Putamen (tissue), 1 donor: ENCODE data around the gene TIMM44.
"Not testable (repeated sequence)": the region's sequence is repeated elsewhere in the genome, so short reads cannot be mapped to it uniquely, and the experiment has no call there.

ENCODE experiments used
- DNase-seq: peaks from one replicate; pipeline ENCODE4 v3.0.0-alpha.2; 2016; ENCODE audit warnings: low spot score

Gene TIMM44

GRCh38 chr19:7977021-7977722 lies 33.7 kb upstream of the TIMM44 start:
- DNase-seq: no peak

DNA sequence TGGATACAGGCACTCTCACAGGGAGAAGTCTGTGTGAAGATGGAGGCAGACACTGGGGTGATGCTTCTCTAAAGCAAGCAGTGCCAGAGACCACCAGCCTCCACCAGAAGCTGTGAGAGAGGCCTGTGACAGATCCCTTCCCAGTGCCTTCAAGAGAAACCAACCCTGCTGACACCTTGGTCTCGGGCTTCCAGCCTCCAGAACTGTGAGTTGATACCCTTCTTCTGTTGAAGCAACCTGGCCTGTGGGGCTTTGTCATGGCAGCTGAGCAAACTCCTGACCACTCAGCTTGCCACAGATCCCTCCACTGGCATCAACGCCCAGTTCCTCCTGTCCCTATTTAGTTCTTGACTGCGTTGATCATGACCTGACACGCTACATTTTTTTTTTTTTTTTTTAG lies 33.0 kb upstream of the TIMM44 start:
- DNase-seq: no peak

GRCh38 chr19:7975037-7975436 lies 31.6 kb upstream of the TIMM44 start:
- peak; percentile 37 for DNase-seq

GRCh38 chr19:7973883-7974282 lies 30.4 kb upstream of the TIMM44 start:
- peak; percentile 22 for DNase-seq

DNA sequence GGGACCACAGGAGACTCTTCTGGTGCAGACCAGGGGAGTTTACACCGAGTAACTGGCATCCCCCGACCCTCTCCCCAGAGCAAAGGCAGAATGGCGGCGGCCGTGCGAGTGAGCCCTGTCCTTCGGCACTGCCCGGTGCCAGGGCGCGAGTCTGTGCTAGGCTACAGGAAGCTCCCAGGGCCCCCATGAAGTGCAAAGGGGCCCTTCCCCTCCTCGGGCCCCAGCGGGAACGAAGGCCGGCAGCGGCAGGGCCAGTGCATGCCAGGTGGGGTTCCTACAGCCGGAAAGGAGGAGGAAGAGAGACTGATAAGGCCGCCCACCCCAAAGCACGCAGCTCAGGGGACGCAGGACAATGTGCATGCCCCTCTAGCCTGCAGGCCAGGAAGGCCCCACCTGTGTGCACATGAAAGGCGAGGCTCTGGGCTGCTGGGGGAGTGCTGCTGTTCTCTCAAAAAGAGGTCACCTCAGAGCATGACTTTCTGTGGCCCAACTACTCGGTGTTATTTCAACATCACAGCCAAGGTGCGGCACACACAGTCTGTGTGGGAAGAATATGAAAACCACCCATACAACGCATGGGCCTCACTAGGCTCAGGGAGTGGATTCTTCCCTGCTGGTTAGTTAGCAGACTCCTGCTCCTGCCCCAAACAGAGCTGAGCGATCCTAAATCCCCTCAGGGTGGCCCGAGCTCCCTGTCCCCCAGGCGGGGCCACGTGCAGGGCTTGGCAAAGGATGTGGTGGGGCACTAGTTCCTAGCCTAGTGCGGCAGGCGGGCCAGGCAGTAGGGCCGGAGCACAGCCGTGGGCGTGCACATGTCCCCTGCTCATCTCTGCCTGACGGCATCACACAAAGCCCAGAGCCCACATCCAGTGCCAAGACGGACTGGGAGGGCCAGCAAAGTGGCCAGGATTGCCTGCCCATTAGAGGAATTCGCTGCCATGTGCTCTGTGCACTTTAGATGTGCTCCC lies 28.4 kb upstream of the TIMM44 start:
- no peak for DNase-seq

DNA sequence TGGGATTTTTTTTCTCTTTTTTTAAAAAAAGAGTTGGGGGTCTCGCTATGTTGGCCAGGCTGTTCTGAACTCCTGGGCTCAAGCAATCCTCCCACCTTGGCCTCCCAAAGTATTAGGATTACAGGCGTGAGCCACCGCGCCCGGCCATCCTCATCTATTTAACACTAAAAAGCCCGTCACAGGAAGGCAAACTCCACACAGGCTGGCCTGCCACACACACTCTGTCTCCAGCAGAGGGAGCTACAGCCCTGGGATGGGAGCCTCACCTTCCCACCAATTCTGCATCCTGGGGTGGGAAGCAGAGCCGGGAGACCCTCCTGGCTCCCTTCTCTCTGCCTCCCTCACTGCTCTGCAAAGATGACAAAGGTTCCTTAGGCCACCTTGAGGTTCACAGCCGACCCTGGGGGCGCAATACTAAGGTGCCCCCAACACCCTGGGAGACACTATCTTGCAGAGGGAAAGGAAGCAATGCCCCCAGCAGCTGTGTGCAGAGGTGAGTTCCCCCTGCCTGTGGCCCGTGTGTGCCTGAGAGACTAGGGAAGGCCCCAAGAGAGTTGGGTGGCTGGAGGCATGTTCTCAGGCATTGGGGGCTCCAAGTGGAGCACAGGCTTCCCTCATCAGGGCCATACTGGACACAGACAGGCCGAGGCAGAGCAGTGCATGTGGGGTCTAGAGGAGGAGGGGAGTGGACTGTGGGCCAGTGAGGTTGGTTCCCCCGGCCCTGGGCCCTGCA lies 27.4 kb upstream of the TIMM44 start:
- DNase-seq: peak; percentile 22

DNA sequence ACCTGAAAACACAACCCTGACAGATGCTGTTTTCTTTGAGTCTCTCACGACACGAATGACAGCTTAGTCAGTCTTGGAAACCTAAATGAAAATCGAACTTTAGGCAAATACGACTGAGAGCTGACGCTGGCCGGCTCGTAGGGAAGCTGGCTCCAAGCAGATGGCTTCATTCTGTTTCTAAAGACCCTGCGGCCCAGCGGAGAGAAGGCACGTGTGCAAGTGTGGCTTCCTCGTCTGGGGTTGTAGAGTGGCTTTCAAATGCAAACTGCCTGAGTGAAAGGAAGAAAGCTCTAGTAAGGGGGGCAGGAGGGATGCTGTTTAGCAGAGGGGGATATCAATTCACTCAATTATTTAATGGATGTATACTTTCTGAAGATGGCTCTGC lies 26.1 kb upstream of the TIMM44 start:
- no peak for DNase-seq

DNA sequence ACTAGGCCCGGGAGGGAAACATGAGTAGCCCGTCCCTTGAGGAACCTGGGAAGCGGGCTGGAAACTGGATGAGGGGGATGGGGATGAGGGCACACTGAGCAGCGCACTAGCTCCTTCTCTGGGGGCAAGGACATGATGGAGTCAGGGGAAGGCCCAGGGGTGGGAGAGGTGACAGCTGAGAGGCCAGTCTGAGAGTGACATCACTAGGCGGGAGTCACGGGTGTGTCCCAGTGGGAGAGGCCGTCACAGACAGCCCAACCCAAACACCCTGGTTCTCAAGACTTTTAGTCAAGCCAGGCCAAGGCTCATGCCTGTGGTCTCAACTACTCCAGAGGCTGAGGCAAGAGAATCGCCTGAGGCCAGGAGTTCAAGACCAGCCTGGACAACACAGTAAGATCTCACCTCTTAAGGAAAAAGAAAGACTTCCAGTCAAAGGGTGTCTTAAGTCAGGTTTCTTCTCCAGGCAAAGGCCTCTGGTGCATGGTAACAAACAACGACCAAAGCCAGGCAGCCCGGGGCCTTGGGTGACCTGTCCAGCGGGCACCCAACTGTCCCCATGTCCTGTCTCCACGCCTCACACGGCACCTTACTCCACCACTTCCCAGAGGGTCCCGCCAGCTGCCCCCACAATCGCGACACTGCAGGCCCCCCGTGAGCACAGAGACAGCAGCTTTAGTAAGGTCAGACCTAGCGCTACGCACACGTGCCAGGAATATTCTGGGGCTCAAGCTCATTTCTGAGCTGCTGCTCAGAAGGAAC lies 25.5 kb upstream of the TIMM44 start:
- DNase-seq: no peak

DNA sequence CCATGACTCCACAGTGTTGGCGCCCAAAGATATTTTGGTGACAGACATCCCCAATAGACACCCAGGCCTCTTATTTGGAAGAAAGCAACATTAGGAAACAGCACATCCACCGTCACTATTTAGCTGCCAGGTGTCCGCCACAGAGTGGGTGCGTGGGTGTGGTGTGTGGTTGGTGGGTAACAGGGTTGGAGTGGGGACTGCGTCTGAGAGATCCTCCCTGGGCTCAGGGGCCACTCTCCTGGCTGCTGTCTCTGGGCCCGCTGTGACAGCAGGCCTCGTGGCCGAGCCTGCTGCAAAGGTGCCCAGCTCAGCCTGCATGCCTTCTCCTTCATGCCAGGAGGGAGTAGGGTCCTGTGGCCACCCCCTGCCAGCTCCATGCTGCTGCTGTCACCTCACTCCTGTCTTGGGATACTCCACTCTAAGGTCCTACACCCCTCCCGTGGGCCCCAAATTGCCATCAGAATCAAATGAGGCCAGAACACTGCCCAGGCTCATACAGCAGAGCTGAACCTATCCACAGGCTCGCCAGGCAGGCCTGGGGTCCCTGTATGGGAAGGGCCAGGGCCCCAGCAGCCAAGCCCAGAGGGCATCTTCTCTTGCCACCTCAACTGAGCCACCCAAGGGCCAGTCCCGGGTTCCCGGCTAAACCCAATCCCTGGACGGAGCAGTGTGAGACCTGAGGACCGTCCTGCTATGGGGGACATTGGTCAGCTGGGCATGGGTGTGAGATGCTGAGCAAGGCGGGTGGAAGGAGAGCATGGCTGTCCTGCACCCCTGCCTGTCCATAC lies 24.7 kb upstream of the TIMM44 start:
- DNase-seq: no peak

DNA sequence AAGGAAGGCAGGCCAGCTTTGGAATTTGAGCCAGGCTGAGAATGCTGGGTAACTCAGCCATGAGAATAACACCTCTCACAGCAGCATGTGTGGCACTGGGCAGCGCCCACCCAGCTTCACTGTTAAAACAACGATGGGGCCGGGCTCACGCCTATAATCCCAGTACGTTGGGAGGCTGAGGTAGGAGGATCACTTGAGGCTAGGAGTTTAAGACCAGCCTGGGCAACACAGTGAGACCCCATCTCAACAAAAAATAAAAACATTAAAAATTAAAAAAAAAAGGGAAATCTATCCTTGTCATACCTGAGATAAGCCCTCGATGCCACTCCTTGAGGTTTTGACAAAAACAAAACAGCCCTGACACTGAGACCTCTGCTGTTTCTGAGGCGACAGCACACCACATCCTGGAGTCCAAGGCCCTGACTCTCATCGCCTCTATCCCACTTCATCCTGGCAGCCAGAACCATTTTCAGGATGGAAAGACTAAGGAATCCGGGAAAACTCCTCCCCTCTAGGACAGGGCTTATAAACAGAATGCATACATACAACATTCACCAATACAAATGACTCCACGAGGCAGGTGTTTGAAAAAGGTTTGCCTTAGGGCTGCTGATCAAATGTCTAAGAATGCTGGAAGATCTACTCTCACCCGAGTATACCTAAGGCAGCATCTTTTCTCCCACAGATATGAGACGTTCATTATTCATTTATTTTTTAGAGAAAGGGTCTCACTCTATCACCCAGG lies 22.6 kb upstream of the TIMM44 start:
- no peak for DNase-seq

DNA sequence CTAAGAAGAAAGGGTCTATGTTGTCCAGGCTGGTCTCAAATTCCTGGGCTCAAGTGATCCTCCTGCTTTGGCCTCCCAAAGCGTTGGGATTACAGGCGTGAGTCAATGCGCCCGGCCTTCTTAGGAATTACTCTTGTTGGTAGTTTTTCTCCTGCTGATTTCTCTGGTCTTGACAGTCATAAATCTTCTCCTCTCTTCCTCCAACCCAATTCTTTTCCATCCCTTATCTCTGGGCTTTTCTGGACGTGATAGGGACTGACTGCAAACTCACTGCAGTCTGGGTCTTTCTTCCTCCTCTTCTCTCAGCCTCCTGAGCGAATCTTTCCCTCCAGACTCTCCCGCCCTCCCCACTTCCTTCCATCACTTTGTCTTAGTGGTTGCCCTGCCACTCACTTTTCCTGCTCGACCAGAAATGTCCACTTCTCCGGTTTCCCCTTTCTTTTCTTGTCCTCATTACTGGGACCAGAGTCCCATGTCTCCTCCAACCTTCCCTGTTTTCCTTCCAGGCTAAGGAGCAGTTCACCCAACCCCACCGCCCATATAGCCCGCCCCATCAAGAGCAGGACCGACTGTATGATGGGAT lies 21.9 kb upstream of the TIMM44 start:
- no peak for DNase-seq

DNA sequence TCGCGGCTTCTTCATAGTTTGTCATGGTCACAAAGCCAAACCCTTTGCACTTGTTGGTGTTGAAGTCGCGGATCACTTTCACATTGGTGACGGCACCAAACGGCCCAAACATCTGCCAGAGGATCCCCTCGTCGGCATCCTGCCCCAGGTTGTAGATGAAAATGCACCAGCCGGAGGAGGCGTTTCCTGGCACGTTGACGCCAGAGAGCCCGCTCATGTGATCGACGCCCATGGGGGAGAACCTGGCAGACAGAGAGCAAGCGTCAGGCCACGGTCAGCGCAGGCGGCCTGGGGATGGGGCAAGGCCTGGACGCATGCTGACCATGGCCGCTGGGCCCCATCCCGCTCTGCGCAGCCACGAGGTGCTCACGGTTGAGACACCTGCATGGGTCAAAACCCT lies 20.1 kb upstream of the TIMM44 start:
- DNase-seq: no peak

- no peak for DNase-seq
These were observed 19.3 kb upstream of the TIMM44 start for GRCh38 chr19:7962644-7963268.

DNA sequence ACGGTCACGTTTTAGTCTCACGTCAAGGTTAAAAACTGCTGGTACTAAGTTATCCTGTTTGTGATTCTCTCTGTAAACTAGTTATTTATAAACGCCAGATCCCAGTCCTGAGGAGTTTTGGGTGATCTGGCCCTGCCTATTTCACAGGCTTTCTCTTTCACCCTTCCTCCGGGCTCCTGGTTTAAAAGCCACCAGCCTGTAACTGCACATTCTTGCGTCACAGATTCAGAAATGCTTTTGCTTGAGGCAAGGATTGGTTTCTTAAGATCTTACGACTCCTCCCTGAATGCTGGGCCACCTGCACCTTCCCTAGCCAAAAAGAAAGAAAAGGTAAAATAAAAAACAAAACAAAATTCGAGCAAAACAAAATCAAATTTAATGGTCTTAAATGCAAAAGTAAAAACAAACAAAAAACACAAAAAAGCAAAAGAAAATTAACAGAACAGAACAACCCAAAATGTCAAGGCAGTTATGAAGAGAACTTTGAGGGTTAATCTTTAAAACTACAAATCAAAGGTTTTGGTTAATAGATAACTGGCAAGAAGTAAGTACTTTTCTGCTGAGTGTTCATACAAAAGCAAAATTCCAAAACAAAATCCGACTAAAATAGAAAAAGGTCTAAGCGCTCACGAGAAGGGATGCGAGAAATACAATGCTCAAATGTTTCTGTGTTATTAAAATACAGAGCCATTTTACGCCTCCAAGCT lies 18.6 kb upstream of the TIMM44 start:
- no peak for DNase-seq

GRCh38 chr19:7961082-7961481 lies 17.6 kb upstream of the TIMM44 start:
- DNase-seq: not testable (repeated sequence)

DNA sequence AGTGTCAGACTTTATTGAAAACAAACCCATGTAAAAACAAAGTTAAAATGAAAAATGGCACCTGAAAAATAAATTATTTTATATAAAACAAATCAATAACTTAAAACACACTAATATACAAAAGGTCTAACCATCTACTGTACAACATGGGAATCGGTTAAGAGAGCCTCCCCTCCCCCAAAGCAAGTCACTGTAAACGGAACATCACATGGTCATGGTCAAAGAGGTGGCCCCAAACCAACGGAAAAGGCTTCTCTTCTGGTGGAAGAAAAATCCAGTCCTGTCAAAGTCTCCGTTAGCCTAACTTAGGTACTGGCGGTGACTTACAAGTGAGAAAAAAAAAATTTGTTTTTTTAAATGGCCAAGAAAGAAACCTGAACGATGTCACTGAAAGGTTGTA lies 15.7 kb upstream of the TIMM44 start:
- DNase-seq: no peak

GRCh38 chr19:7955696-7956095 lies 12.2 kb upstream of the TIMM44 start:
- DNase-seq: no peak

GRCh38 chr19:7953576-7953975 lies 10.1 kb upstream of the TIMM44 start:
- DNase-seq: no peak

GRCh38 chr19:7953060-7953459 lies 9.6 kb upstream of the TIMM44 start:
- DNase-seq: no peak
